Chondrocyte (in vitro differentiated cells): Measurements from ENCODE around the gene SLFNL1. TPM values are rescaled to one million over a fixed set of nuclear protein-coding genes. Genes with fewer than 3 reads are reported as not detected.

ENCODE experiments used
- DNase-seq: peaks from one replicate; pipeline ENCODE4 v3.0.0; 2021; ENCODE audit warnings: mixed read lengths, low spot score
- H3K27ac Mint-ChIP-seq: one replicate; pipeline ENCODE4 v1.8.0; 2021; ENCODE audit warnings: mild to moderate bottlenecking, moderate library complexity, mixed read lengths; ENCODE audit not compliant: unreplicated experiment
- H3K27me3 Mint-ChIP-seq: 2 replicates; pipeline ENCODE4 v1.8.0; 2021; ENCODE audit warnings: low read depth, mixed read lengths
- H3K36me3 Mint-ChIP-seq: 2 replicates; pipeline ENCODE4 v1.8.0; 2021; ENCODE audit warnings: low read depth, mixed read lengths
- H3K4me1 Mint-ChIP-seq: 2 replicates; pipeline ENCODE4 v1.8.0; 2021; ENCODE audit warnings: low read depth, mild to moderate bottlenecking, mixed read lengths
- H3K4me3 Mint-ChIP-seq: one replicate; pipeline ENCODE4 v1.8.0; 2021; ENCODE audit warnings: mild to moderate bottlenecking, moderate library complexity, mixed read lengths; ENCODE audit not compliant: unreplicated experiment
- H3K9me3 Mint-ChIP-seq: 2 replicates; pipeline ENCODE4 v1.8.0; 2021; ENCODE audit warnings: low read depth, mixed read lengths
- CTCF ChIP-seq: fragments of 200-600 bp; sonication (generic); IDR thresholded peaks from 2 replicates; pipeline ENCODE4 v1.5.0; 2021; ENCODE audit warnings: antibody characterized with exemption, mild to moderate bottlenecking, moderate library complexity
- total RNA-seq: library from RNA; stranded (reverse); gene quantifications from 3 replicates; pipeline ENCODE4 v1.2.1, GENCODE V29; 2021

The SLFNL1 gene
- total RNA-seq, 1 donor from 2014 or later, result 0.25 TPM

- H3K4me1 Mint-ChIP-seq, result peaks cover 58% of the 10 kb centered on the region
- no peak for DNase-seq
- no peak overlapping the region for H3K4me3 Mint-ChIP-seq
- H3K27me3 Mint-ChIP-seq, result no peaks in the 10 kb centered on the region
- peaks cover 43% of the 10 kb centered on the region for H3K36me3 Mint-ChIP-seq
- H3K27ac Mint-ChIP-seq, result no peak overlapping the region
- TF ChIP-seq CTCF, result no peak
- H3K9me3 Mint-ChIP-seq, result no peaks in the 10 kb centered on the region
These were observed 37.5 kb downstream of the SLFNL1 start for GRCh38 chr1:40984066-40984465.

- Mint-ChIP-seq H3K27me3 (no peaks in the 10 kb centered on the region), H3K9me3 (no peaks in the 10 kb centered on the region), H3K4me1 (peaks cover 62% of the 10 kb centered on the region), H3K4me3 (no peak overlapping the region), H3K27ac (no peak overlapping the region), H3K36me3 (peaks cover 35% of the 10 kb centered on the region)
- no peak for TF ChIP-seq CTCF
- no peak for DNase-seq
These were observed 38.2 kb downstream of the SLFNL1 start for GRCh38 chr1:40983286-40983685.

- no peak for DNase-seq
- H3K27ac Mint-ChIP-seq, result peak overlapping the region; percentile 89
These were observed 38.8 kb downstream of the SLFNL1 start for GRCh38 chr1:40982721-40983120.

GRCh38 chr1:40981691-40982448, 39.7 kb downstream of the SLFNL1 start:
- no peaks in the 10 kb centered on the region for H3K9me3 Mint-ChIP-seq
- no peaks in the 10 kb centered on the region for H3K27me3 Mint-ChIP-seq
- no peak for DNase-seq
- H3K36me3 Mint-ChIP-seq, result peaks cover 23% of the 10 kb centered on the region
- peaks cover 75% of the 10 kb centered on the region for H3K4me1 Mint-ChIP-seq
- peak overlapping the region; percentile 89 for H3K27ac Mint-ChIP-seq
- TF ChIP-seq CTCF, result no peak
- H3K4me3 Mint-ChIP-seq, result peak overlapping the region; percentile 92

More at GRCh38 chr1:40982721-40983120, 38.8 kb downstream of the SLFNL1 start:
- Mint-ChIP-seq H3K9me3 (no peaks in the 10 kb centered on the region), H3K4me3 (peak overlapping the region; percentile 92), H3K36me3 (peaks cover 31% of the 10 kb centered on the region), H3K4me1 (peaks cover 67% of the 10 kb centered on the region), H3K27me3 (no peaks in the 10 kb centered on the region)
- TF ChIP-seq CTCF, result no peak

- Mint-ChIP-seq H3K9me3 (no peaks in the 10 kb centered on the region), H3K4me1 (peaks cover 78% of the 10 kb centered on the region), H3K4me3 (peak overlapping the region; percentile 92), H3K36me3 (peaks cover 14% of the 10 kb centered on the region), H3K27ac (peak overlapping the region; percentile 89), H3K27me3 (no peaks in the 10 kb centered on the region)
- no peak for DNase-seq
- no peak for TF ChIP-seq CTCF
These were observed 40.9 kb downstream of the SLFNL1 start for GRCh38 chr1:40980453-40981121.
